ENCODE measurements around the gene GGCT. TPM values are rescaled to one million over a fixed set of nuclear protein-coding genes. Genes with fewer than 3 reads are reported as not detected.

The GGCT gene
- polyA plus RNA-seq, 2 of the 4 experiments (the other 2 are of a cell fraction), result 69.7 to 79.6 TPM

DNA sequence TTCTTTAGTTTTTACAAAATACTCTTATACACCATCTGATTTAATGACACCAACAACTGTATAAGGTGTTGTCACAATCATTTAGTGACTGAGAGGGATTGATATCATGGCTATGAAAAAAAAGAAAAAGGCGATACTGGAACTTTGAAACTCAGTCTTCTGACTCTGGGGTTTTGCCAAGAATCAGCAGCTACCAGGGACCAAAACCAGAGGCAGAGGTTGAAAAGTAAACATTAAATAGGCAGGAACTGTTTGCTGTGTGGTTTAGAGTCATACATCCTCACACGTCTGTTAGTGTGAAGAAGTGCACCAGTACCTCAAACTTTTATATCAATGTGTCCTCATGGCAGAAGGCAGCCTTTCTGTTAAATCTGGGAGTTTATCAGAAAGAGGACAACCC, 19.9 kb upstream of the GGCT start:
- 48% methylated on average over 2 of the region's 2 CpGs for WGBS (ENCODE audit: missing lambda C conversion rate)
- FAIRE-seq, result no peak
- CTCF ChIA-PET, result interaction anchor here (0.6 to 1.3 kb wide), 3 partner anchors 9 to 111 kb away, joined by 3 to 4 read pairs (median 4); no protein-coding TSS in a partner anchor

DNA sequence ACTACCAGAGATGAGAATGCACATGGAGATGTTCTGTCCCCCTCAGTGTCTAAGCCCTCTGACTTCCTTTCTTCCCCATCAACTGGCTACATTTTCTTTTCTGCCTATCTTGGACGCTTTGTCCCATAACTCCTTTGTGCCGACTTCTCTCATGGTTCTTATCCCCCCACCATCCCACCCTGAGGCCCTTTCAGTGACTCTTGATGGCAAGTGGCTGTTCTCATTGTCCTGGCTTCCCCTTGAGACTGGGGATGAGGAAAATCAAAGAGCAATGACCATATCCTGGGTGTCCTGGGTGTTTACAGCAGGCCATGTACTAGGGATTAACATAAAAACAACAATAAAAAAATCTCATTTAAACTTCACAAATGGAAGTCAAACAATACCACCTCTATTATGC, 18.8 kb upstream of the GGCT start:
- DNase-seq (ENCODE audit: low read depth in 1 of 2, low spot score in 1 of 2), result no peak
- H3K4me1 ChIP-seq, result peaks cover 18% of the 10 kb centered on the region; the same call in 2 of the 3 replicates
- whole genome bisulfite sequencing (ENCODE audit: missing lambda C conversion rate), result 74% methylated on average over 2 of the region's 2 CpGs
- ATAC-seq, result no peak
- H3K4me2 ChIP-seq, result no peak overlapping the region
- ChIA-PET POLR2A (no interaction called here), CTCF (interaction anchor here (0.6 to 2.8 kb wide), 2 partner anchors 13 to 137 kb away, joined by 4 to 12 read pairs; no protein-coding TSS in a partner anchor)
- no peak for FAIRE-seq
- TF ChIP-seq EHMT2 (IDR thresholded peaks at IDR 0.05; ENCODE audit: low read depth) (no peak), CHD2 (IDR thresholded peaks at IDR 0.05; ENCODE audit: low read length, partially characterized antibody) (no peak), KDM1A (IDR thresholded peaks at IDR 0.05; ENCODE audit: low read depth) (no peak), TFCP2L1 (CRISPR knock-in tag; IDR thresholded peaks at IDR 0.05) (no peak), HDAC2 (IDR thresholded peaks at IDR 0.05) (no peak), NR3C1 (IDR thresholded peaks at IDR 0.05) (no peak), CBX8 (IDR thresholded peaks at IDR 0.05) (no peak), PHF8 (IDR thresholded peaks at IDR 0.05; ENCODE audit: borderline replicate concordance, low read depth) (no peak), KDM5A (IDR thresholded peaks at IDR 0.05) (no peak), BHLHE40 (IDR thresholded peaks at IDR 0.05; ENCODE audit: low read depth, low read length) (no peak), FOSB (CRISPR knock-in tag; IDR thresholded peaks at IDR 0.05) (no peak)
- TF ChIP-seq, protein P1, sequence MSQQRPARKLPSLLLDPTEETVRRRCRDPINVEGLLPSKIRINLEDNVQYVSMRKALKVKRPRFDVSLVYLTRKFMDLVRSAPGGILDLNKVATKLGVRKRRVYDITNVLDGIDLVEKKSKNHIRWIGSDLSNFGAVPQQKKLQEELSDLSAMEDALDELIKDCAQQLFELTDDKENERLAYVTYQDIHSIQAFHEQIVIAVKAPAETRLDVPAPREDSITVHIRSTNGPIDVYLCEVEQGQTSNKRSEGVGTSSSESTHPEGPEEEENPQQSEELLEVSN (IDR thresholded peaks at IDR 0.05; ENCODE audit: borderline replicate concordance, low read depth), result no peak
- H3K4me3 ChIP-seq, result no peak overlapping the region
- H3K27ac ChIP-seq, result no peak overlapping the region
- no peaks in the 10 kb centered on the region for H3K9me3 ChIP-seq

More for the DNA sequence above, 19.9 kb upstream of the GGCT start:
- H3K27ac ChIP-seq, result no peak overlapping the region
- no peaks in the 10 kb centered on the region for H3K9me3 ChIP-seq
- no peak overlapping the region for H3K4me2 ChIP-seq
- no peak for TF ChIP-seq CBX2 (IDR thresholded peaks at IDR 0.05; ENCODE audit: borderline replicate concordance, low read depth)
- no peak overlapping the region for H3K4me3 ChIP-seq
- H3K4me1 ChIP-seq, result peaks cover 18% of the 10 kb centered on the region; the same call in 2 of the 3 replicates
- ATAC-seq (no peak), DNase-seq (ENCODE audit: low read depth in 1 of 2, low spot score in 1 of 2) (no peak)
- POLR2A ChIA-PET, result no interaction called here

- no peak for ATAC-seq
- DNase-seq (ENCODE audit: low read depth in 1 of 2, low spot score in 1 of 2), result no peak
- TF ChIP-seq, protein P2, sequence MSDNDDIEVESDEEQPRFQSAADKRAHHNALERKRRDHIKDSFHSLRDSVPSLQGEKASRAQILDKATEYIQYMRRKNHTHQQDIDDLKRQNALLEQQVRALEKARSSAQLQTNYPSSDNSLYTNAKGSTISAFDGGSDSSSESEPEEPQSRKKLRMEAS (IDR thresholded peaks at IDR 0.05), result no peak
- TF ChIP-seq CBX8 (IDR thresholded peaks at IDR 0.05) (no peak), CHD2 (IDR thresholded peaks at IDR 0.05; ENCODE audit: low read length, partially characterized antibody) (no peak), EHF (CRISPR knock-in tag; IDR thresholded peaks at IDR 0.05) (no peak), SMC3 (IDR thresholded peaks at IDR 0.05) (no peak), POLR2A (IDR thresholded peaks at IDR 0.05; ENCODE audit: low read length) (no peak), EP300 (IDR thresholded peaks at IDR 0.05) (no peak), BHLHE40 (IDR thresholded peaks at IDR 0.05; ENCODE audit: low read depth, low read length) (no peak), RCOR1 (IDR thresholded peaks at IDR 0.05; ENCODE audit: low read depth, low read length) (no peak), BCL3 (IDR thresholded peaks at IDR 0.05) (no peak), FOSB (CRISPR knock-in tag; IDR thresholded peaks at IDR 0.05) (no peak), NPAS2 (CRISPR knock-in tag; IDR thresholded peaks at IDR 0.05; ENCODE audit: borderline replicate concordance) (no peak)
- TF ChIP-seq, protein P3, sequence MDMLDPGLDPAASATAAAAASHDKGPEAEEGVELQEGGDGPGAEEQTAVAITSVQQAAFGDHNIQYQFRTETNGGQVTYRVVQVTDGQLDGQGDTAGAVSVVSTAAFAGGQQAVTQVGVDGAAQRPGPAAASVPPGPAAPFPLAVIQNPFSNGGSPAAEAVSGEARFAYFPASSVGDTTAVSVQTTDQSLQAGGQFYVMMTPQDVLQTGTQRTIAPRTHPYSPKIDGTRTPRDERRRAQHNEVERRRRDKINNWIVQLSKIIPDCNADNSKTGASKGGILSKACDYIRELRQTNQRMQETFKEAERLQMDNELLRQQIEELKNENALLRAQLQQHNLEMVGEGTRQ (IDR thresholded peaks at IDR 0.05), result no peak
- CTCF ChIA-PET, result interaction anchor here (0.9 to 2.8 kb wide), 5 partner anchors 12 to 199 kb away, joined by 4 to 12 read pairs (median 6); no protein-coding TSS in a partner anchor
- Histone ChIP-seq H3K4me2 (no peak overlapping the region), H3K27ac (no peak overlapping the region), H3K4me3 (no peak overlapping the region), H3K9me3 (no peaks in the 10 kb centered on the region), H3K4me1 (peaks cover 18% of the 10 kb centered on the region; the same call in 2 of the 3 replicates)
- 80% methylated on average over 3 of the region's 3 CpGs for WGBS (ENCODE audit: missing lambda C conversion rate)
- POLR2A ChIA-PET, result no interaction called here
- no peak for FAIRE-seq
Observed at GRCh38 chr7:30522159-30522558, 17.5 kb upstream of the GGCT start.

Data from A549 (cell line).